K562 (cell line): ENCODE results near the gene KIF14. TPM values are rescaled to one million over a fixed set of nuclear protein-coding genes. Genes with fewer than 3 reads are reported as not detected.

Experiments
- ARID3A ChIP-seq: IDR thresholded peaks from 2 replicates; pipeline ENCODE4 v1.6.1; 2012; ENCODE audit warnings: low read depth, low read length, improper control_type of control experiment, borderline replicate concordance
- CREB3 ChIP-seq: fragments of 450-650 bp; conservative IDR thresholded peaks from 2 replicates; pipeline ENCODE4 v1.6.1; 2016; ENCODE audit warnings: missing genetic modification characterization, low read depth, mild to moderate bottlenecking, missing compliant biosample characterization, moderate library complexity
- CREB5 ChIP-seq: fragments of 250-450 bp; sonication (Bioruptor Pico); IDR thresholded peaks from 2 replicates; pipeline ENCODE4 v1.5.0; 2020; ENCODE audit warnings: mild to moderate bottlenecking
- ESRRA ChIP-seq: fragments of 450-650 bp; IDR thresholded peaks from 2 replicates; pipeline ENCODE4 v1.6.1; 2014; ENCODE audit warnings: low read depth, mild to moderate bottlenecking, moderate library complexity, borderline replicate concordance
- GMEB1 ChIP-seq: fragments of 250-450 bp; sonication (Bioruptor Pico); IDR thresholded peaks from 2 replicates; pipeline ENCODE4 v1.4.0; 2020; ENCODE audit warnings: mild to moderate bottlenecking
- GTF2F1 ChIP-seq: IDR thresholded peaks from 2 replicates; pipeline ENCODE4 v1.6.1; 2011; ENCODE audit warnings: low read depth, low read length, improper control_type of control experiment
- GTF3C2 ChIP-seq: IDR thresholded peaks from 3 replicates; pipeline ENCODE4 v1.6.1; 2011; ENCODE audit warnings: borderline replicate concordance, mild to moderate bottlenecking, moderate library complexity; ENCODE audit not compliant: insufficient read length; ENCODE audit errors: extremely low read depth
- LCOR ChIP-seq: sonication (generic); formaldehyde crosslinking; IDR thresholded peaks from 2 replicates; pipeline ENCODE4 v1.8.0; 2022; ENCODE audit warnings: mild to moderate bottlenecking, missing genetic modification reagents
- PCBP1 ChIP-seq: fragments of 200-400 bp; formaldehyde crosslinking; IDR thresholded peaks from 2 replicates; pipeline ENCODE4 v1.6.1; 2018; ENCODE audit warnings: mild to moderate bottlenecking, low read depth, low read length; ENCODE audit not compliant: poor library complexity, severe bottlenecking
- USF2 ChIP-seq: sonication (generic); formaldehyde crosslinking; IDR thresholded peaks from 2 replicates; pipeline ENCODE4 v1.5.0; 2020; ENCODE audit warnings: missing genetic modification reagents
- ZFP36 ChIP-seq: fragments of 150-350 bp; IDR thresholded peaks from 2 replicates; pipeline ENCODE4 v1.6.1; 2018; ENCODE audit warnings: low read length, low read depth; ENCODE audit not compliant: partially characterized antibody
- ZNF395 ChIP-seq: fragments of 200-800 bp; sonication (Bioruptor generic); IDR thresholded peaks from 2 replicates; pipeline ENCODE4 v1.6.1; 2017; ENCODE audit warnings: missing genetic modification characterization, missing compliant biosample characterization
- ZNF696 ChIP-seq: fragments of 250-450 bp; sonication (Bioruptor Pico); conservative IDR thresholded peaks from 2 replicates; pipeline ENCODE4 v1.4.0; 2020; ENCODE audit warnings: mild to moderate bottlenecking, moderate library complexity
- polyA plus RNA-seq, 8 experiments: library from polyadenylated mRNA; depleted of rRNA in 4 of 8; stranded (reverse) in 5 of 8; unstranded in 3 of 8; fragments of >200 nt; fragmentation: Nextera tagmentation in 2 of 8; fragmentation: Illumina TruSeq in 1 of 8; extraction: Ambion mirVana in 2 of 8; extraction: Trizol in 1 of 8; gene quantifications; 2 replicates each; pipeline versions ENCODE4 v1.2.1 to v1.2.3, GENCODE V29; 2011 to 2014; ENCODE audit warnings: inconsistent platforms in 1 of 8, missing spikeins in 1 of 8
- total RNA-seq, 7 experiments: library from RNA; depleted of rRNA in 6 of 7; stranded (reverse); fragments of >200 nt in 6 of 7; fragmentation: Illumina TruSeq in 2 of 7; extraction: Trizol in 2 of 7; gene quantifications; 2 replicates each; pipeline versions ENCODE4 v1.2.1 to v1.2.3, GENCODE V29; 2011 to 2021; ENCODE audit warnings: low replicate concordance in 1 of 7

KIF14 gene
- total and polyA plus RNA-seq, 9 of the 15 experiments (the other 6 are each of a cell fraction or from before 2014, with no cell fraction given) = 11.5 to 47.4 (median 29.0) TPM

GRCh38 chr1:200640963-200641401 is 20.4 kb upstream of the KIF14 start (continued):
- TF ChIP-seq ARID3A = no peak
- no peak for TF ChIP-seq CREB5
- peak; percentile 86 for TF ChIP-seq ESRRA
- 0 out of 2 replicates have a peak, but pooled peaks have one; percentile 5 for TF ChIP-seq ZNF395 (CRISPR knock-in tag)
- TF ChIP-seq LCOR = no peak
- TF ChIP-seq GTF2F1 = peak; percentile 82
- TF ChIP-seq GTF3C2 = no peak
- peak; percentile 72; the same call in 1 of the 2 replicates for TF ChIP-seq CREB3
- no peak for TF ChIP-seq USF2 (CRISPR knock-in tag)
- no peak for TF ChIP-seq ZFP36
- no peak for TF ChIP-seq GMEB1 (CRISPR knock-in tag)
- no peak for TF ChIP-seq ZNF696 (CRISPR knock-in tag)
- no peak for TF ChIP-seq PCBP1
